ENCODE results near the gene TMEM267.
"Not testable (repeated sequence)": the region's sequence is repeated elsewhere in the genome, so short reads cannot be mapped to it uniquely, and the experiment has no call there.

Gene TMEM267

GRCh38 chr5:43402524-43403066, 81.1 kb downstream of the TMEM267 start:
- not testable (repeated sequence) for DNase-seq (ENCODE audit: low read depth)

DNA sequence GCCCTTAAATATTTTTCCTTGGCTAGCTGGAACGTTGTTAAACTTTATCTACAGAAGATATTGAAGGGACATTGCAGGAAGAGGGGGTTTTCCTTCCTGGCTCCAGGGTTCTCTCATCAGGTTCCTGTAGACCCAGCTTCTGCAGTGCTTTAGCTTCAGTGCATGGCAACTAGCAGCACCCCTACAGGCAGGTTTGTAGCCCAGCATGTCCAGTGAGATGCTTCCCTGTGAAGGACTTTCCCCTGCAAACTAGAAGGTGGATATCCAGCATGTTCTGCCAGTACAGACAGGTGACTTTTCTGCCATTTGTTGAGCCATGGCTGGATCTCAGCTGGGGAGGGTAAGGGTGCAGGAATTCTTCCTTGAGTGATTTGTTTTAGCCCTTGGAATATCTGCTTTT, 81.8 kb downstream of the TMEM267 start:
- DNase-seq (ENCODE audit: low read depth): no peak

DNA sequence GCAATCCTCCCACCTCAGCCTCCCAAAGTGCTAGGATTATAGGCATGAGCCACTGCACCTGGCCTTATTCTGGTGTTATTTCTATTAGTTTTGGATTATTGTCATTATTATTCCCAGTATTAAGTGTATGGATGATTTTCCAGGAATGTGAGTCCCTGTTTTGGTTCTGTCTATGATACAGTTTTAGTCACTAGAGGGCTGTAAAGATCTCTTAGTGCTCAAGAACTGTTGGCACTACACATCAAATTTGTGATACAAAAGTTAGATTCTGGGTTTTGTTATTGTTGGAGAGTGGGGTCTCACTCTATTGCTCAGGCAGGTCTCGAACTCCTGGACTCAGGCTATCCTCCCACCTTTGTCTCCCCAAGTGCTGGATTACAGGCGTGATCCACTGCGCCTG, 83.6 kb downstream of the TMEM267 start:
- no peak for DNase-seq (ENCODE audit: low read depth)

GRCh38 chr5:43396762-43397304, 86.8 kb downstream of the TMEM267 start:
- DNase-seq (ENCODE audit: low read depth): peak; percentile 38

Measured in stimulated activated CD8-positive, alpha-beta memory T cell treated with anti-CD3 and anti-CD28 coated beads, Interleukin-4, amount 100 ng/mL, for 24 hours (primary cell).